Dedifferentiated amniotic fluid mesenchymal stem cell (primary cell): Measurements from ENCODE around the gene JUP.
"Not testable (repeated sequence)": the region's sequence is repeated elsewhere in the genome, so short reads cannot be mapped to it uniquely, and the experiment has no call there.

Experiments used
- DNase-seq: peaks from one replicate; pipeline ENCODE4 v3.0.0-alpha.2; 2016; ENCODE audit errors: extremely low spot score

JUP gene

GRCh38 chr17:41781404-41782110, 5.0 kb downstream of the JUP start:
- DNase-seq, result no peak

GRCh38 chr17:41779954-41780353, 6.6 kb downstream of the JUP start:
- DNase-seq, result no peak

GRCh38 chr17:41777574-41778188, 8.8 kb downstream of the JUP start:
- peak; percentile 68 for DNase-seq

- DNase-seq, result no peak
Observed at GRCh38 chr17:41777157-41777573, 9.3 kb downstream of the JUP start.

- not testable (repeated sequence) for DNase-seq
Observed at GRCh38 chr17:41776262-41776900, 10.1 kb downstream of the JUP start.

- no peak for DNase-seq
Observed at GRCh38 chr17:41775394-41776226, 10.9 kb downstream of the JUP start.

GRCh38 chr17:41773731-41774193, 12.7 kb downstream of the JUP start:
- DNase-seq, result no peak

- DNase-seq, result no peak
Observed at GRCh38 chr17:41773190-41773588, 13.3 kb downstream of the JUP start.

GRCh38 chr17:41772586-41773189, 13.8 kb downstream of the JUP start:
- DNase-seq, result no peak

- no peak for DNase-seq
Observed at GRCh38 chr17:41772218-41772585, 14.3 kb downstream of the JUP start.

- DNase-seq, result no peak
Observed at GRCh38 chr17:41771389-41772206, 14.9 kb downstream of the JUP start.

GRCh38 chr17:41769985-41770384, 16.5 kb downstream of the JUP start:
- no peak for DNase-seq

GRCh38 chr17:41769346-41769862, 17.1 kb downstream of the JUP start:
- DNase-seq, result no peak

- DNase-seq, result no peak
Observed at GRCh38 chr17:41768682-41769288, 17.7 kb downstream of the JUP start.

GRCh38 chr17:41767324-41768042, 19.0 kb downstream of the JUP start:
- DNase-seq, result no peak

GRCh38 chr17:41766135-41766534, 20.4 kb downstream of the JUP start:
- DNase-seq, result no peak

GRCh38 chr17:41763327-41763726, 23.2 kb downstream of the JUP start:
- DNase-seq, result no peak

GRCh38 chr17:41762841-41763240, 23.7 kb downstream of the JUP start:
- no peak for DNase-seq

GRCh38 chr17:41762391-41762790, 24.1 kb downstream of the JUP start:
- DNase-seq, result no peak

GRCh38 chr17:41760878-41761277, 25.6 kb downstream of the JUP start:
- DNase-seq, result no peak
